B cell (primary cell): Measurements from ENCODE around the gene CCDC110.

Experiments
- EZH2 ChIP-seq: IDR thresholded peaks from 2 replicates; pipeline ENCODE4 v1.6.1; 2012; ENCODE audit warnings: borderline replicate concordance, low read depth, mild to moderate bottlenecking, moderate library complexity, low read length; ENCODE audit not compliant: insufficient read depth, poor library complexity, severe bottlenecking
- TF ChIP-seq, protein P1 (sequence below): fragments of 200-600 bp; IDR thresholded peaks from one replicate; pipeline ENCODE4 v1.8.0; 2022; ENCODE audit warnings: antibody characterized with exemption, mild to moderate bottlenecking

GRCh38 chr4:185520119-185520518 is 48.6 kb upstream of the CCDC110 start:
- TF ChIP-seq, protein P1, sequence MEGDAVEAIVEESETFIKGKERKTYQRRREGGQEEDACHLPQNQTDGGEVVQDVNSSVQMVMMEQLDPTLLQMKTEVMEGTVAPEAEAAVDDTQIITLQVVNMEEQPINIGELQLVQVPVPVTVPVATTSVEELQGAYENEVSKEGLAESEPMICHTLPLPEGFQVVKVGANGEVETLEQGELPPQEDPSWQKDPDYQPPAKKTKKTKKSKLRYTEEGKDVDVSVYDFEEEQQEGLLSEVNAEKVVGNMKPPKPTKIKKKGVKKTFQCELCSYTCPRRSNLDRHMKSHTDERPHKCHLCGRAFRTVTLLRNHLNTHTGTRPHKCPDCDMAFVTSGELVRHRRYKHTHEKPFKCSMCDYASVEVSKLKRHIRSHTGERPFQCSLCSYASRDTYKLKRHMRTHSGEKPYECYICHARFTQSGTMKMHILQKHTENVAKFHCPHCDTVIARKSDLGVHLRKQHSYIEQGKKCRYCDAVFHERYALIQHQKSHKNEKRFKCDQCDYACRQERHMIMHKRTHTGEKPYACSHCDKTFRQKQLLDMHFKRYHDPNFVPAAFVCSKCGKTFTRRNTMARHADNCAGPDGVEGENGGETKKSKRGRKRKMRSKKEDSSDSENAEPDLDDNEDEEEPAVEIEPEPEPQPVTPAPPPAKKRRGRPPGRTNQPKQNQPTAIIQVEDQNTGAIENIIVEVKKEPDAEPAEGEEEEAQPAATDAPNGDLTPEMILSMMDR: no peak
- no peak for TF ChIP-seq EZH2
